AG08395 (cell line): ENCODE results near the gene TRIM42.

Source experiments
- DNase-seq: peaks from one replicate; pipeline ENCODE4 v3.0.0; 2012; ENCODE audit warnings: mixed read lengths, low spot score

Gene TRIM42

DNA sequence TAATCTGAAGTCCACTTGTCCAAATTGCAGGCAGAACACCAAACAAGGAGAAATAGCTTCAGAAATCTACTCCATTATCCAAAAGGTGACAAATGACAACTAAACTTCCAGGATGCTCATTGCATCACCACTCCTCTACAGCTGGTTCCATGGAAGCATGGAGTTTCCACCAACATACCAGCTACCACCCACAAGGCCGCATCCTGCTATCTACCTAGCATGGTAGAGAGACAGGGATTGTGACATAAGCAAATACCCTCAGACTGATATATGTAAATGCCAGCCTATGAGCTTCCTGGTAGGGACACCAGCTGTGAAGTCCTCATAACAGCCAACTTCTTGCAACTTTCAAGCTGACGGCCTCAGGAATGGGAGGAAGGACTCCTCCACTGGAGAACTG is at the start of gene TRIM42:
Gene TRIM42, plus strand, starts transcription at position 301 of the 400 bp plus-strand sequence. CDS start 166 bp downstream, outside the sequence.
- no peak for DNase-seq

DNA sequence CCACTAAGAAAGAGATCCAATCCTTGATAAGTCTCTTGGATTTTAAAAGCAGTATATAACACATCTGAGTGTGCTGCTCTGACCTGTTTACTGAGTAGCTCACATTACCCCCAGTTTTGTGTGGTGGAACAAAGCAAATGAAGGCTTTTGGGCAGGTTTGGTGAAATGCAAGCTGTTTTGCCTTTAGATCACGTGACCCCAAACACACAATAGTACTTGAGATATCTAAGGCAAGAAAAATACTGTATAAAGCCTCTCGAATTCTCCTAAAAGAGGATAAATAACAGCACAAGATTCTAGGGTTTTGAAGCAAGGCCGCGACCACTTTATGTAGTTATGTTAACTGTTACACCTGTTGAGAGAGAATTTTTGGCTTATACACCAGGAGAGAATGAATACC is 49.3 kb upstream of the TRIM42 start:
- no peak for DNase-seq

- DNase-seq = peak; percentile 3
These were observed 48.3 kb upstream of the TRIM42 start for GRCh38 chr3:140629357-140630137.

DNA sequence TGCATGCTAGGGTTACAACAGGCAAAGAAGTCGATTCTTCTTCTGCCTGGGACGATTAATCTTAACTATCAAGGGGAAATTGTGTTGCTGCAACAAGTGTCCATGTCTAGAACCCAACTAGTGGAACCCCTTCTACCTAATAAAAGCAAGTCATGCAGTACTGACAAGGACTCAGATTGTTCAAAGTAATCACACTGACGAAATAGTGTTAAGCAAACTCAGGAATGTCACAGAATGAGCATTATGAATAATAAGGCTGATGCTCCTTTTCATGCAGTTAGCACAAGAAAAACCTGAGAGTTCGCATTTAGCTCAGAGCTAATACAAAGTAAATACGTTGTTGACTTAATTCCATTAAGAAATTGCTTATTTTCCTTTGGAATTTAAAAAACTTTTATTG is 47.5 kb upstream of the TRIM42 start:
- DNase-seq = no peak

GRCh38 chr3:140630866-140631265 is 47.0 kb upstream of the TRIM42 start:
- DNase-seq = no peak

DNA sequence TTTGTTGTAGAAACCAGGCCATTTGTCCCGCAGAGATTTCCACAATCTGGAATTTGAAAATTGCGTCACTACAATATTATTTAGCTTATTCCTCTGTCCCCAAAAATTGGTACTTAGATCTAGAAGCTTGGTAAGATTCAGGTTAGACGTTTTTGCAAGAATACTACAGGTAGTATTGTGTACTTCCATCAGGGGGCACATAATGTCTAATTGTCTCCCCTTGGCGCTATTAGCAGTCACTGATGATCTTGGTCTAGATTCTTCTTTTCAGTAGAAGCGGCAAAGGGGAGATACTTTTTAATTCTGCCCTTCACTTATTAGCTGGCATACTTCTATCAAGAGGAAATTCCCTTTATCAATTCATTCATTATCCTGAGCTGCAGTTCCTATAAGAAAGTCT is 42.6 kb upstream of the TRIM42 start:
- no peak for DNase-seq

DNA sequence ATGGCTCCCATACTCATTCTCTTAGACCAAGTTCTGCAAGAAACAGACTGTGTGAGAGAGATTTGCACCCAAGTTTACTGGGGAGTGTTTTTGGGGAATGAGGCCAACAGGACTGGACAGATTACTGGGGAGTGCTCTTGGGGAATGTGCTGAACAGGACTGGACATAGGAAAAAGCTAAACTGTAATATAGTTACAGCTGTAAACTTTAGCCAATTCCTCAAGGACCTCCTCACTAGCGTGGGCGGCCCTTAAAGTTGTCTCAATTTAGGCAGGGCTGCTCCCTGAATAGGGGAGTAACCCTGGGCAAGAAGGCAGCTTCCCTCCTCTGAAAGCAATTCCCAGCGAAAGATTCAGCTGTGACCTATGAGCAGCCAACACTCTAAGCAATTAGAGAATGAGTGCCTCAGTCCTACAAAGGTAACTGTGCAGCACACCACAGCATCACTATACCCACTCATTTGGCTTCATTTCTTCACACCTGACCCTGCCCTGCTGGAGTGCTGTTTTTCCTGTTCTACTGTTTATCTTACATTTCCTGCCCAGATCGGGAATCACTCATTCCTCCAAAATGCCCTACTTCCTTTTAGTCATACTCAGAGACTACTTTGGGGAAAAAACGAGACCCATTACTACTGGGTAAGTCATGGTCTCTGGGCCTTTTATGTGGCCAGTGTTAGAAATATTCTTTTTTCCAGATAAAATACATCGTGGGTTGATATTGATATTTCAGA is 41.3 kb upstream of the TRIM42 start:
- no peak for DNase-seq

DNA sequence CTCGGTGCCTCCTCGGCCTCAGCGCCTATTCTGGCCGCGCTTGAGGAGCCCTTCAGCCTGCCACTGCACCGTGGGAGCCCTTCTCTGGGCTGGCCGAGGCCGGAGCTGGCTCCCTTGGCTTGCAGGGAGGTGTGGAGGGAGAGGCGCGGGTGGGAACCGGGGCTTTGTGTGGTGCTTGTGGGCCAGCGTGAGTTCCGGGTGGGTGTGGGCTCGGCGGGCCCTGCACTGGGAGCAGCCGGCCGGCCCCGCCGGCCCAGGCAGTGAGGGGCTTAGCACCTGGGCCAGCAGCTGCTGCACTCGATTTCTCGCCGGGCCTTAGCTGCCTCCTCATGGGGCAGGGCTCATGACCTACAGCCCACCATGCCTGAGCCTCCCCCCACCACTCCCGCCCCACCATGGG is 26.6 kb upstream of the TRIM42 start:
- no peak for DNase-seq

DNA sequence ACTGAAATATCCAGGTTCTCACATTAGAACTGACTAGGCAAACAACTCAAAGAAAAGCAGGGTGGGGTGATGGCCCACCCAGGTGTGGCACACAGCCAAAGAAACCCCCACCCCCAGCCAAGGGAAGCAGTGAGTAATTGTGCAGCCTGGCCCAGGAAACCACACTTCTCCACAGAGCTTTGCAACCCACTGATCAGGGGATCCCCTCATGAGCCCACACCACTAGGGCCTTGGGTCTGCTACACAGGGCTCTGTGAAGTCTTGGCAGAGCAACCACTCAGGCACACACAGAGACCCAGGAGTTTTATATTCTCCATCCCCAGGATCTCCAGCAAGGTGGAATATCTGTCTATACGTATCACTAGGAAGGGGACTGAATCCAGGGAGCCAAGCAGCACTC is 22.2 kb upstream of the TRIM42 start:
- no peak for DNase-seq

GRCh38 chr3:140664111-140664510 is 13.8 kb upstream of the TRIM42 start:
- DNase-seq = no peak

GRCh38 chr3:140682586-140682985 is 4.7 kb downstream of the TRIM42 start:
- DNase-seq = no peak

GRCh38 chr3:140686128-140686527 is 8.3 kb downstream of the TRIM42 start:
- DNase-seq = no peak

DNA sequence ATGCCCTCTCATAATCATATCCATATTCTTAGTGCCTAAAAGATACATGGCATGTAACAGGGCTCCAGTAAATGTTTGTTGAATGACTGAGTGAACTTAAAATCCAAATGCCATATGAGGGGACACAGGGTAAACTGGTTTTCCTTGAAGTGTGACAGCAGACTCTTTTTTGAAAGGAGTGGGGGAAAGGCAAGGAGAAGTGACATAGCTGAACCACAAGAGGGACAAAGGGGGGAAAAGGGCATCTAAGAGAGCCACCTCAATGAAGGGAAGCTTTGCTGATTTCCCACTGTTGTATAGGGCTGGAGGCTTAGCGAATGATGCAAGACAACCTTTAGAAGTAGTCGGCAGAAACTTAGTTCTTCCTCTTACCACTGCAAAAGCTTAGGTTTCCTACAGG is 9.1 kb downstream of the TRIM42 start:
- no peak for DNase-seq

DNA sequence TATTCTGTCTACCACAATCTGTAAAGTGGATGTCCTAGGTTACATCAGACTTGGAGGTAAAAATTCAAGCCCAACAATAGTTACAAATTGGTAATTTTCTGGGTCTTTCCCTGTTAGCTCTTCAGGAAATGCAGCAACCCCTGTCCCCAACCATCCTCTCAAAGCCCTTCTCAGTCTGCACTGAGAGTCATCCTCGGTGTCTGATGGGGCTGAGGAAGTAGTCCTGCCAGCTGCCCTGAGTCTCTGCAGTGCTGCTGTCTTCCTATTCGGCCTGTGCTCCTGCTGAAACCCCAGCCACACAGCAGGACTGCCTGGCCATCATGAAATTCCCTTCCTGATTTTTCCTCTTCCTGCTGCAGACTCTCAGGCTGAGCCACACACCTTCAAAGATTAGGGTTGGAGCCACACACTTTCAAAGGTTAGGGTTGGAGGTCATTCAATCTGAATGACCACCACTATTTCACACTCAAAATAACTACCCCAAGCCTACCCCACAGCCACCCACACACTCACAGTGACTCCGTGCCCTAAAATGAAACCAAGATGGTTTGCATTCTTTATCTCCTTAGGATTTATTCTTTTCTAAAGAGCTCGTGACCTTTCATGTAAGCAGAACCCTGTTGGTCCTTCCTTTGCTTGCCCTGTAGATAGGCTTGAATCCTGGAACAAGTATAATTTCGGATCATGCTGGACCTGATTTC is 17.6 kb downstream of the TRIM42 start:
- no peak for DNase-seq

GRCh38 chr3:140699516-140700231 is 21.8 kb downstream of the TRIM42 start:
- DNase-seq = no peak

DNA sequence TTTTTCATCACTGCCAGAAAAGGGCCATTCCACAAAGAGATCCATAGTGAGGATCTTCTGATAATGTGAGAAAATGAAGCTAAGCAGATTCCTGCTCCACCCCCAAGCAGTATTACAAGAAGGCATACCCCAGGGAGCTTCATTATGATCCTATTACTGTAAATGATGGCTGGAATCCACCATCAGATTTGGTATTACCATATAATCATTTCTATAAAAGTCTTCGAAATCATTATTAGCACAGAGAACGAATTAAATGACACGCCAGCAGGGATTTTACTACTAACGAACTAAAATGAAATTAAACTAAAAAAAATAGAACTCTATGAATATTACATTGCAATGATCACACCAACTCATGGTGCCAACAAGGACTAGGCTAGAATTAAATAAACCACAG is 24.4 kb downstream of the TRIM42 start:
- no peak for DNase-seq

DNA sequence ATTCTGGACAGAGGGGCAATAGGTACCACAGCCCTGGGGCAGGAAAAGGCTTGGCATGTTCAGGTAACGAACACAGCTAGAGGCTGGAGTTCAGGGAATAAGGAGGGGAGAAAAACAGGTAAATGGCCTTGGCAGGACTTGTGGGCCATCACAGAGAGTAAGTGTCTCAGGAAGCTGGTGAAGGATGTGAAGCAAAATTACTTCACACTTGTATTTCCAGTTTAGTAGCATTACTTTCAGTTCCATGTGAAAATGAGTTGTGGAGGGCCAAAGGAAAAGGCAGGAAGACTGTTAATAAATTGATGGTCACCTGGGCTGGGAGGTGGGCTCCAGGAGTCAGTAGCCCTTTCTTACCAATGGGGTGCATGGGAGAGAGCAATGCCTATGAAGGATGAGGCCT is 25.6 kb downstream of the TRIM42 start:
- no peak for DNase-seq

DNA sequence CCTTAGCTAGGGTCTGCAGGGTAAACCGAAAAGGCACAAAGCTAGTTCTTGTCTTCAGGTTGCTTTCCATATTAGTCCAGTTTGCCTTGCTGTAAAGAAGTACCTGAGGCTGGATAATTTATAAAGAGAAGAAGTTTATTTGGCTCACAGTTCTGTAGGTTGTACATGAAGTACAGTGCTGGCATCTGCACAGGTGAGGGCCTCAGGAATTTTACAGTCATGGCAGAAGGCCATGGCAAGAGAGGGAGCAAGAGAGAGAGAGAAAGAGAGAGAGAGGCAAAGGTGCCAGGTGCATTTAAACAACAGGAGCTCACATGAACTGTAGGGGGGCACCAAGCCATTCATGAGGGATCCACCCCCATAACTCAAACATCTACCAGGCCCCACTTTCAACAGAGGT is 26.9 kb downstream of the TRIM42 start:
- DNase-seq = no peak

- no peak for DNase-seq
These were observed 28.1 kb downstream of the TRIM42 start for GRCh38 chr3:140705954-140706353.

GRCh38 chr3:140706360-140706759 is 28.5 kb downstream of the TRIM42 start:
- no peak for DNase-seq

- no peak for DNase-seq
These were observed 31.0 kb downstream of the TRIM42 start for GRCh38 chr3:140708815-140709214.

GRCh38 chr3:140709751-140710150 is 31.9 kb downstream of the TRIM42 start:
- DNase-seq = no peak
